Heart left ventricle (tissue), 13 donors: Measurements from ENCODE around the gene THPO.

Source experiments
- POLR2A ChIP-seq, 2 donors: fragments of 450-650 bp; IDR thresholded peaks; one replicate each; pipeline ENCODE4 v1.6.1; 2017; ENCODE audit warnings: antibody characterized with exemption in 2 of 2, mild to moderate bottlenecking in 2 of 2, moderate library complexity in 2 of 2
- TF ChIP-seq, protein P1 (sequence below), 12 donors: fragments of 200-600 bp; sonication (generic) in 4 of 12; IDR thresholded peaks; one replicate each; pipeline versions ENCODE4 v1.5.0 to v1.8.0; 2018 to 2022; ENCODE audit warnings: antibody characterized with exemption in 12 of 12, mild to moderate bottlenecking in 5 of 12
- donor health status: ischemic (EF 13 %, LVEDD 7.1; RV severe dilation, severe dysfunction).
- donor health status: DM: no; HTN: yes; CAD: no.
- donor health status: DM: no; HTN: no; CAD: no.
- donor health status: ischemic (EF 25% LVEDD 6.9; RV normal size, moderate dysfunction).
- donor health status: ischemic (EF 25% LVEDD 5.7; RV mildly dilated, moderate dysfunction).
- donor health status: ischemic (EF 35%, LVEDD 5.7; RV mildly dilated, moderate dysfunction).
- donor health status: nonischemic (EF 11% LVEDD 7.7; RV severe dilation, severe dysfunction).
- donor health status: DM: yes; HTN: yes; CAD: no.
- donor health status: PGD.
- donor health status: ischemic (EF 29% LVEDD 5.4; RV normal size, mild dysfunction).
- donor health status: nonischemic (EF 23%, LVEDD 6.1; RV moderate dilation, normal function).

DNA sequence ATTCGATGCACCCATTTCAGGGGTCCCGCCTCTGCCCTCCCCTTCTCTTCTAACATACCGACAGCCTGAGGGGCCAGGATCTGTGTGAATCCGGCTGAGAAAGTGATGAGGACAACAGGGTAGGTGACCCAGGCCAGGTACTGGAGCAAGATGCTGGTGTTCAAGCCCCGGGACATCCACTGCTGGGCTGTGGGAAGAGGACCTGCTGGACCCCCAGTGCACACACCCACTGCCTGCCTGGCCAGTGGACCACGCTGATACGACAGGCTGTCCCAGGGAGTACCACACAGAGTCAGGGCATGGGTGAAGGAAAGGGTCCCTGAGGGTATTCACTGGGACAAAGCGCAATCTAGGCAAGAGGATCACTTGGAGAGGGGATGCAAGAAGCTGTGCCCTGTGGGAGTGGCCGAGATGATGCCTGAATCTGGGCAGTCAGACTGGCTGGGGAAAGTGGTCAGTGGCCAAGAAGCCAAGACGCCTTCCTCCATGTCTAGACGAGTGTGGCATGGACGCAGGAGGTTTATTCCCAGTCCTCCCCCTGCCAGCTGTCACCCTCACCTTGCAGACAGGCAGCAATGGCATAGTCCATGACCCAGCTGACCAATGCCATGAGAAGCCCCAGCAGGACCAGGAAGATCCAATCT lies 19.8 kb downstream of the THPO start:
- TF ChIP-seq, protein P1, sequence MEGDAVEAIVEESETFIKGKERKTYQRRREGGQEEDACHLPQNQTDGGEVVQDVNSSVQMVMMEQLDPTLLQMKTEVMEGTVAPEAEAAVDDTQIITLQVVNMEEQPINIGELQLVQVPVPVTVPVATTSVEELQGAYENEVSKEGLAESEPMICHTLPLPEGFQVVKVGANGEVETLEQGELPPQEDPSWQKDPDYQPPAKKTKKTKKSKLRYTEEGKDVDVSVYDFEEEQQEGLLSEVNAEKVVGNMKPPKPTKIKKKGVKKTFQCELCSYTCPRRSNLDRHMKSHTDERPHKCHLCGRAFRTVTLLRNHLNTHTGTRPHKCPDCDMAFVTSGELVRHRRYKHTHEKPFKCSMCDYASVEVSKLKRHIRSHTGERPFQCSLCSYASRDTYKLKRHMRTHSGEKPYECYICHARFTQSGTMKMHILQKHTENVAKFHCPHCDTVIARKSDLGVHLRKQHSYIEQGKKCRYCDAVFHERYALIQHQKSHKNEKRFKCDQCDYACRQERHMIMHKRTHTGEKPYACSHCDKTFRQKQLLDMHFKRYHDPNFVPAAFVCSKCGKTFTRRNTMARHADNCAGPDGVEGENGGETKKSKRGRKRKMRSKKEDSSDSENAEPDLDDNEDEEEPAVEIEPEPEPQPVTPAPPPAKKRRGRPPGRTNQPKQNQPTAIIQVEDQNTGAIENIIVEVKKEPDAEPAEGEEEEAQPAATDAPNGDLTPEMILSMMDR (IDR thresholded peaks at IDR 0.05), result no peak
- TF ChIP-seq POLR2A (IDR thresholded peaks at IDR 0.05), result no peak
